H9 (cell line): ENCODE data around the gene HDX. TPM values are rescaled to one million over a fixed set of nuclear protein-coding genes. Genes with fewer than 3 reads are reported as not detected.

Source experiments
- DNase-seq: peaks from one replicate; pipeline ENCODE4 v3.0.0-alpha.2; 2017
- H2AFZ ChIP-seq: one replicate; pipeline ENCODE4 v1.6.1; 2013; ENCODE audit warnings: mild to moderate bottlenecking, low read length, control low read depth, moderate library complexity
- H2AK5ac ChIP-seq: 2 replicates; pipeline ENCODE4 v1.6.1; 2013; ENCODE audit warnings: low read length, control low read depth, mixed read lengths; ENCODE audit not compliant: insufficient read length
- H2BK120ac ChIP-seq: one replicate; pipeline ENCODE4 v1.6.1; 2013; ENCODE audit warnings: low read depth, mild to moderate bottlenecking, low read length, control low read depth, inconsistent platforms; ENCODE audit not compliant: poor library complexity, severe bottlenecking
- H2BK12ac ChIP-seq: 2 replicates; pipeline ENCODE4 v1.6.1; 2013; ENCODE audit warnings: low read length, control low read depth, mixed read lengths, low read depth; ENCODE audit not compliant: insufficient read length
- H2BK15ac ChIP-seq: 2 replicates; pipeline ENCODE4 v1.6.1; 2013; ENCODE audit warnings: low read depth, low read length, control low read depth
- H2BK20ac ChIP-seq: one replicate; pipeline ENCODE4 v1.6.1; 2013; ENCODE audit warnings: low read depth, mild to moderate bottlenecking, low read length, control low read depth, inconsistent platforms; ENCODE audit not compliant: poor library complexity, severe bottlenecking
- H2BK5ac ChIP-seq: 2 replicates; pipeline ENCODE4 v1.6.1; 2013; ENCODE audit warnings: low read length, control low read depth, mixed read lengths; ENCODE audit not compliant: insufficient read length
- H3K14ac ChIP-seq: 2 replicates; pipeline ENCODE4 v1.6.1; 2013; ENCODE audit warnings: low read length, control low read depth; ENCODE audit not compliant: insufficient read depth
- H3K18ac ChIP-seq: 2 replicates; pipeline ENCODE4 v1.6.1; 2013; ENCODE audit warnings: low read depth, mild to moderate bottlenecking, mixed read lengths, low read length, control low read depth; ENCODE audit not compliant: insufficient read length
- H3K23ac ChIP-seq: 2 replicates; pipeline ENCODE4 v1.6.1; 2013; ENCODE audit warnings: low read length, control low read depth, mixed read lengths, low read depth; ENCODE audit not compliant: insufficient read length
- H3K23me2 ChIP-seq: 2 replicates; pipeline ENCODE4 v1.6.1; 2013; ENCODE audit warnings: low read depth, mild to moderate bottlenecking, mixed read lengths, low read length, control low read depth; ENCODE audit not compliant: insufficient read length, poor library complexity, severe bottlenecking
- H3K27ac ChIP-seq: 2 replicates; pipeline ENCODE4 v1.5.1; 2013; ENCODE audit warnings: low read length, control low read depth, mixed read lengths, low read depth; ENCODE audit not compliant: insufficient read length
- H3K27me3 ChIP-seq: 2 replicates; pipeline ENCODE4 v1.6.1; 2013; ENCODE audit warnings: low read length, control low read depth, inconsistent platforms; ENCODE audit not compliant: insufficient read depth
- H3K4ac ChIP-seq: 2 replicates; pipeline ENCODE4 v1.6.1; 2013; ENCODE audit warnings: low read depth, mild to moderate bottlenecking, control low read depth, inconsistent platforms, low read length, moderate library complexity
- H3K4me1 ChIP-seq: 2 replicates; pipeline ENCODE4 v1.6.1; 2013; ENCODE audit warnings: low read length, control low read depth, inconsistent platforms; ENCODE audit not compliant: insufficient read depth
- H3K4me2 ChIP-seq: 2 replicates; pipeline ENCODE4 v1.6.1; 2013; ENCODE audit warnings: low read length, control low read depth, mixed read lengths; ENCODE audit not compliant: insufficient read length, insufficient read depth
- H3K56ac ChIP-seq: 2 replicates; pipeline ENCODE4 v1.6.1; 2013; ENCODE audit warnings: low read depth, mild to moderate bottlenecking, mixed read lengths, low read length, control low read depth; ENCODE audit not compliant: insufficient read length
- H3K79me1 ChIP-seq: 2 replicates; pipeline ENCODE4 v1.6.1; 2013; ENCODE audit warnings: low read depth, mild to moderate bottlenecking, moderate library complexity, low read length, control low read depth, inconsistent platforms; ENCODE audit not compliant: insufficient read depth, poor library complexity, severe bottlenecking
- H3K79me2 ChIP-seq: 2 replicates; pipeline ENCODE4 v1.6.1; 2013; ENCODE audit warnings: low read length, control low read depth, inconsistent platforms; ENCODE audit not compliant: insufficient read depth
- H3K9ac ChIP-seq: 2 replicates; pipeline ENCODE4 v1.6.1; 2013; ENCODE audit warnings: low read length, control low read depth, mixed read lengths; ENCODE audit not compliant: insufficient read length; ENCODE audit errors: extremely low read depth
- H3K9me3 ChIP-seq: one replicate; pipeline ENCODE4 v1.6.1; 2013; ENCODE audit warnings: low read depth, low read length, inconsistent platforms; ENCODE audit not compliant: control insufficient read depth
- H3T11ph ChIP-seq: one replicate; pipeline ENCODE4 v1.6.1; 2013; ENCODE audit warnings: mild to moderate bottlenecking, low read length, control low read depth, inconsistent platforms
- H4K20me1 ChIP-seq: one replicate; pipeline ENCODE4 v1.6.1; 2013; ENCODE audit not compliant: control insufficient read depth, insufficient read length, insufficient read depth
- H4K5ac ChIP-seq: 2 replicates; pipeline ENCODE4 v1.6.1; 2013; ENCODE audit warnings: low read depth, mild to moderate bottlenecking, mixed read lengths, low read length, control low read depth; ENCODE audit not compliant: insufficient read length
- H4K8ac ChIP-seq: replicated peaks from 2 replicates; pipeline ENCODE4 v1.6.1; 2013; ENCODE audit warnings: low read length, control low read depth, mixed read lengths, low read depth; ENCODE audit not compliant: insufficient read length
- H4K91ac ChIP-seq: 2 replicates; pipeline ENCODE4 v1.6.1; 2013; ENCODE audit warnings: low read depth, mild to moderate bottlenecking, moderate library complexity, mixed read lengths, low read length, control low read depth; ENCODE audit not compliant: insufficient read length
- H3K27ac Mint-ChIP-seq, 3 experiments: 2 replicates in 2 of 3; 3 replicates in 1 of 3; pipeline ENCODE4 v1.8.0; 2020 to 2021; ENCODE audit warnings: mixed read lengths in 3 of 3, mild to moderate bottlenecking in 1 of 3, moderate library complexity in 1 of 3
- H3K27me3 Mint-ChIP-seq: 2 replicates; pipeline ENCODE4 v1.8.0; 2021; ENCODE audit warnings: low read depth, mild to moderate bottlenecking, moderate library complexity, mixed read lengths
- H3K36me3 Mint-ChIP-seq, 3 experiments: 2 replicates in 2 of 3; 3 replicates in 1 of 3; pipeline ENCODE4 v1.8.0; 2020 to 2021; ENCODE audit warnings: low read depth in 3 of 3, mixed read lengths in 3 of 3; ENCODE audit not compliant: insufficient read depth in 1 of 3
- H3K4me1 Mint-ChIP-seq, 2 experiments: 2 replicates each; pipeline ENCODE4 v1.8.0; 2020; ENCODE audit warnings: mixed read lengths in 2 of 2
- H3K4me3 Mint-ChIP-seq, 2 experiments: 2 replicates in 1 of 2; 3 replicates in 1 of 2; pipeline ENCODE4 v1.8.0; 2020 to 2021; ENCODE audit warnings: mild to moderate bottlenecking in 2 of 2, mixed read lengths in 2 of 2, moderate library complexity in 1 of 2
- H3K9me3 Mint-ChIP-seq, 2 experiments: 2 replicates in 1 of 2; 3 replicates in 1 of 2; pipeline ENCODE4 v1.8.0; 2020; ENCODE audit warnings: mild to moderate bottlenecking in 2 of 2, mixed read lengths in 2 of 2, moderate library complexity in 1 of 2
- CTCF ChIP-seq: fragments of 200-600 bp; sonication (generic); conservative IDR thresholded peaks from 3 replicates; pipeline ENCODE4 v1.8.0; 2021; ENCODE audit warnings: antibody characterized with exemption, mild to moderate bottlenecking
- WGBS: extraction: QIAGEN DNeasy Blood & Tissue Kit; methylation state at CpG from one replicate; pipeline ENCODE4 v1.1.7; 2013; ENCODE audit warnings: missing lambda C conversion rate, low lambda C conversion rate, mixed read lengths; ENCODE audit not compliant: insufficient read length; ENCODE audit errors: extremely low coverage; 5-methylcytosine and 5-hydroxymethylcytosine counted together
- total RNA-seq: library from RNA; stranded (reverse); gene quantifications from 2 replicates; pipeline ENCODE4 v1.2.1, GENCODE V29; 2021

HDX gene
- total RNA-seq, 1 experiment from 2014 or later: 5.0 TPM

- Mint-ChIP-seq H3K4me3 (no peak overlapping the region), H3K27ac (no peak overlapping the region), H3K9me3 (peaks cover 64 to 69% of the 10 kb centered on the region in 2 experiments), H3K36me3 (peaks cover 34 to 49% (median 44%) of the 10 kb centered on the region in 3 experiments), H3K4me1 (no peaks in the 10 kb centered on the region), H3K27me3 (no peaks in the 10 kb centered on the region)
- H3K18ac ChIP-seq: no peak overlapping the region
- no peaks in the 10 kb centered on the region for H3K79me2 ChIP-seq
- H3K23me2 ChIP-seq: no peaks in the 10 kb centered on the region
- H3K4me1 ChIP-seq: no peaks in the 10 kb centered on the region
- H2BK120ac ChIP-seq: no peak overlapping the region
- no peak overlapping the region for H3K56ac ChIP-seq
- no peaks in the 10 kb centered on the region for H4K20me1 ChIP-seq
- H3K9ac ChIP-seq: no peak overlapping the region
- no peaks in the 10 kb centered on the region for H3K27me3 ChIP-seq
- H3K27ac ChIP-seq: no peak overlapping the region
- no peak overlapping the region for H3K14ac ChIP-seq
- no peak overlapping the region for H4K8ac ChIP-seq
- peaks cover 36% of the 10 kb centered on the region for H3K9me3 ChIP-seq
- DNase-seq: no peak
- H4K91ac ChIP-seq: no peak overlapping the region
- H4K5ac ChIP-seq: no peak overlapping the region
- H3K4ac ChIP-seq: no peak overlapping the region
- H2BK5ac ChIP-seq: no peak overlapping the region
- H3K4me2 ChIP-seq: no peak overlapping the region
- no peak overlapping the region for H2AK5ac ChIP-seq
- no peak for TF ChIP-seq CTCF
- no peaks in the 10 kb centered on the region for H3K79me1 ChIP-seq
- no peak overlapping the region for H2BK12ac ChIP-seq
- no CpG with 5 or more reads among the region's 3 CpGs for WGBS
- no peak overlapping the region for H2BK15ac ChIP-seq
- no peak overlapping the region for H2AFZ ChIP-seq
- no peak overlapping the region for H3K23ac ChIP-seq
- H3T11ph ChIP-seq: no peak overlapping the region
- H2BK20ac ChIP-seq: no peak overlapping the region
Measured at GRCh38 chrX:84487365-84488353, 14.6 kb downstream of the HDX start.
